Measurements from ENCODE around the gene TMEM223. TPM values are rescaled to one million over a fixed set of nuclear protein-coding genes. Genes with fewer than 3 reads are reported as not detected.

The TMEM223 gene
- total and polyA plus RNA-seq, 8 donors = 15.7 to 26.4 (median 20.3) TPM

DNA sequence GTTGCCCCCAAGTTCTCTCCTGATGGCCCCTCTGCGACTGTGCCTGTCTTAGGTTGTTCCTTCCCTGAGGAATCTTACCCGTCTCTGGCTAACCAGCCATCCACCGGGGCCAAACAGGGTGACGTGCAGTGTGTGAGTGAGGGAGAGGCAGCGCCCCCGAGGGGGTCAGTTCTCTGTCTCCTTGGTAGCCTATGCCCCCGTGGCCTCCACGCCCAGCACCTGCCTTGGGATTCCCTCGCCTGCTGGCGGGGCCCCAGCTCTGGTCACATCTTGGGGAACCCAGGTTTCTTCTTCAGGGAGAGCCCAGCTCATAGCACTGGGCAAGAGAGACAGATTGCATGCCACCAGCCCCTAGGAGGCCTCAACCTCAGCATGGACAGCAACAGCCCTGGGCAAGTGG, 7.7 kb upstream of the TMEM223 start:
- ATAC-seq (no peak), DNase-seq (no peak)
- TF ChIP-seq, protein P1, sequence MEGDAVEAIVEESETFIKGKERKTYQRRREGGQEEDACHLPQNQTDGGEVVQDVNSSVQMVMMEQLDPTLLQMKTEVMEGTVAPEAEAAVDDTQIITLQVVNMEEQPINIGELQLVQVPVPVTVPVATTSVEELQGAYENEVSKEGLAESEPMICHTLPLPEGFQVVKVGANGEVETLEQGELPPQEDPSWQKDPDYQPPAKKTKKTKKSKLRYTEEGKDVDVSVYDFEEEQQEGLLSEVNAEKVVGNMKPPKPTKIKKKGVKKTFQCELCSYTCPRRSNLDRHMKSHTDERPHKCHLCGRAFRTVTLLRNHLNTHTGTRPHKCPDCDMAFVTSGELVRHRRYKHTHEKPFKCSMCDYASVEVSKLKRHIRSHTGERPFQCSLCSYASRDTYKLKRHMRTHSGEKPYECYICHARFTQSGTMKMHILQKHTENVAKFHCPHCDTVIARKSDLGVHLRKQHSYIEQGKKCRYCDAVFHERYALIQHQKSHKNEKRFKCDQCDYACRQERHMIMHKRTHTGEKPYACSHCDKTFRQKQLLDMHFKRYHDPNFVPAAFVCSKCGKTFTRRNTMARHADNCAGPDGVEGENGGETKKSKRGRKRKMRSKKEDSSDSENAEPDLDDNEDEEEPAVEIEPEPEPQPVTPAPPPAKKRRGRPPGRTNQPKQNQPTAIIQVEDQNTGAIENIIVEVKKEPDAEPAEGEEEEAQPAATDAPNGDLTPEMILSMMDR (IDR thresholded peaks at IDR 0.05) = no peak
- H3K4me3 ChIP-seq = no peak overlapping the region
- peaks cover 8 to 15% of the 10 kb centered on the region in 2 donors for H3K4me1 ChIP-seq
- intact Hi-C loops (cut with DNase I) = loop anchor here in 1 of 2 donors (10.0 kb wide), 1 partner anchor 55 kb away; no protein-coding TSS in a partner anchor
- no peak overlapping the region for H3K27ac ChIP-seq
- peaks cover 0 to 93% of the 10 kb centered on the region in 2 donors for H3K36me3 ChIP-seq
- no peaks in the 10 kb centered on the region for H3K27me3 ChIP-seq
- no peaks in the 10 kb centered on the region for H3K9me3 ChIP-seq

DNA sequence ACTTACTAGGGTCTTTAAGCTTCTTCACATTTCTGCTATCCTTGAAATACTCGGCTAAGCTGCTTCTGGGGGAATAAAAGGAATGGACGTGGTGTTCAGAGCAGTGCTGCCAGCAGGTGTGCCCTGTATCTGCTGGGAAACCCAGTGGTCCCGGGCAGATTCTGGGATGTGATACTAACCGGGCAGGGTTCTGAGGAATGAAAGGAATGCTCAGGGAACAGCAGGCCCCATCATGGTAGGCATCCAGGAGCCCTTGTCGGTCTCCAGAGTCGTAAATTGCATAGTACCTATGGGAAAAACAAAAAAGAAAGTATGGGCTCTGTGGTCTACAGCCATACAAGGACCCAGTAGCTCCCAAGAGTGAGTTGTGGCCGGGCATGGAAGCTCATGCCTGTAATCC, 4.5 kb upstream of the TMEM223 start:
- TF ChIP-seq, protein P1 (IDR thresholded peaks at IDR 0.05) = no peak
- Histone ChIP-seq H3K36me3 (peaks cover 0 to 92% of the 10 kb centered on the region in 2 donors), H3K27ac (no peak overlapping the region), H3K9me3 (no peaks in the 10 kb centered on the region), H3K4me1 (peaks cover 8 to 18% of the 10 kb centered on the region in 2 donors), H3K4me3 (no peak overlapping the region), H3K27me3 (no peaks in the 10 kb centered on the region)
- DNase-seq (no peak), ATAC-seq (no peak)
- intact Hi-C loops (cut with DNase I) = loop anchor here in 1 of 2 donors (10.0 kb wide), 1 partner anchor 59 kb away; no protein-coding TSS in a partner anchor

DNA sequence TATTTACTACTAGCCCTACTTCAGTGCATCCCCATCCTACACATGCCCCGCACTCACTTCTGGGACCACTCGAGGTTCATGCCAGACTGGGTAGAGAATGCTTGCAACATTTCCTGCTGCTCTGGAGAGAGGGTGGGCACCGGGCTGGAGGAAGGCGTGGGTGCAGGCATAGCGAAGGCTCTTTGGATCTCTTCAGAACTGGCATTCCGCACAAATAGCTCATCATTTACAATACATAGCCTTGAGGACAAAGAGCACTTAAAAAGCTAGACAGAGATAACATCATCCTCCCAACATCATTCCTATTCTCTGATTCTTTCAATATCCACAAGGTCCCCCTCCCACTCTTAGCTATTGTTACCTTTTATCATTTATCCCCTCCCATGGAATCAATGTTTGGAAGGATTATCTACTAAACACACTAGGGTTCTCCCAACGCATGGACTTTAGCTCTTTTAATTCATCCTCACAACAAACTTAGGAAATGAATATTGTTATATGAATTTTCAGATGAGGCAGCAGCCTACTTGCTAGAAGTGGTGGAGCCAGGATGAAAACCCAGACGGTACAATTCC, 2.5 kb upstream of the TMEM223 start:
- peaks cover 13 to 38% of the 10 kb centered on the region in 2 donors for H3K4me1 ChIP-seq
- intact Hi-C loops (cut with DNase I) = loop anchor here in 1 of 2 donors (10.0 kb wide), 1 partner anchor 61 kb away; no protein-coding TSS in a partner anchor
- no peak for ATAC-seq
- H3K27me3 ChIP-seq = no peaks in the 10 kb centered on the region
- H3K4me3 ChIP-seq = no peak overlapping the region
- no peak for DNase-seq
- TF ChIP-seq, protein P1 (IDR thresholded peaks at IDR 0.05) = no peak
- peaks cover 0 to 84% of the 10 kb centered on the region in 2 donors for H3K36me3 ChIP-seq
- no peak overlapping the region for H3K27ac ChIP-seq
- no peaks in the 10 kb centered on the region for H3K9me3 ChIP-seq

DNA sequence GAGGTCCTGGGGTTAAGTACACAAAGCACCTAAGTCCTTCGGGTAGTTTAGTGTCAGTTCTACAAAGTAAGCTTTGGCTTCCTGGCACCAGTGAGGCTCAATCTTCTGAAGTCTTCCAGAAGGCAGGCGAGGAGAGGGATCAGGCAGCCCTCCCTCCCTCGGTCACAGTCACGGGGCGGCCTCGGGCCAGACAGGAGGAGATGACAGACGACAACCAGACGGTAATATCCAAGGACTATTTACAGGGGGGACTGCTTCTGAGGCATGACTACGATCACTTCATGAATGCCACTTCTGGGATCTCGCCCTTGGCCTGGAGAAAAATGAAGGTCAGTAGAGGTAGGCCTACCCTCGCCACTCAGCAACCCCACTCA, 383 bp upstream of the TMEM223 start:
- no peak for ATAC-seq
- peaks cover 21 to 54% of the 10 kb centered on the region in 2 donors for H3K4me1 ChIP-seq
- H3K9me3 ChIP-seq = no peaks in the 10 kb centered on the region
- intact Hi-C loops (cut with DNase I) = loop anchor here in 1 of 2 donors (10.0 kb wide), 1 partner anchor 63 kb away; no protein-coding TSS in a partner anchor
- H3K36me3 ChIP-seq = peaks cover 0 to 69% of the 10 kb centered on the region in 2 donors
- peak overlapping the region; percentile 86 for H3K27ac ChIP-seq
- DNase-seq = peak in 2 of 4 donors; percentile 63 to 72
- peak overlapping the region; percentile 88 to 95 for H3K4me3 ChIP-seq
- TF ChIP-seq, protein P1 (IDR thresholded peaks at IDR 0.05) = no peak
- H3K27me3 ChIP-seq = no peaks in the 10 kb centered on the region

DNA sequence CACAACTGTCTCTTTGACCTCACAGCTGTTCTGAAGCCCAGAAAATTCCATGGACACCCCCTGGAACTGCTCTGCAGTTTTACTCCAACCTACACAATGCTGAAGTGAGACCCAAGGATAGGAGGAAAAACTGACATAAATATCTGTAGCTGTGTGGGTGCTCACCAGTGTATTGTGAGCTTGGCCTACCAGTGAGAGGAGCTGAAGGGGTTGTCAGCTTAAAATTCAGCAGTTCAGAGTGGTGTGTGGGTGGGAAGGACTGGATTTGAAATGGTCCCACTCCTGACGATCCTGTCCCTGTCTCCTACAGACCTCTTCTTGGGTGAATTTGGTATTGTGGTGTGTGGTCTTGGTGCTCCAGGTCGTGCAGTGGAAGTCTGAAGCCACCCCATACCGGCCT, 2.2 kb downstream of the TMEM223 start:
- H3K9me3 ChIP-seq = no peaks in the 10 kb centered on the region
- no peak overlapping the region for H3K4me3 ChIP-seq
- intact Hi-C loops (cut with DNase I) = no loop called here
- DNase-seq (no peak), ATAC-seq (no peak)
- TF ChIP-seq, protein P1 (IDR thresholded peaks at IDR 0.05) = no peak
- no peak overlapping the region for H3K27ac ChIP-seq
- H3K27me3 ChIP-seq = no peaks in the 10 kb centered on the region
- peaks cover 0 to 49% of the 10 kb centered on the region in 2 donors for H3K36me3 ChIP-seq
- peaks cover 26 to 66% of the 10 kb centered on the region in 2 donors for H3K4me1 ChIP-seq
